Measurements from ENCODE around the gene CHMP6.

Gene CHMP6

DNA sequence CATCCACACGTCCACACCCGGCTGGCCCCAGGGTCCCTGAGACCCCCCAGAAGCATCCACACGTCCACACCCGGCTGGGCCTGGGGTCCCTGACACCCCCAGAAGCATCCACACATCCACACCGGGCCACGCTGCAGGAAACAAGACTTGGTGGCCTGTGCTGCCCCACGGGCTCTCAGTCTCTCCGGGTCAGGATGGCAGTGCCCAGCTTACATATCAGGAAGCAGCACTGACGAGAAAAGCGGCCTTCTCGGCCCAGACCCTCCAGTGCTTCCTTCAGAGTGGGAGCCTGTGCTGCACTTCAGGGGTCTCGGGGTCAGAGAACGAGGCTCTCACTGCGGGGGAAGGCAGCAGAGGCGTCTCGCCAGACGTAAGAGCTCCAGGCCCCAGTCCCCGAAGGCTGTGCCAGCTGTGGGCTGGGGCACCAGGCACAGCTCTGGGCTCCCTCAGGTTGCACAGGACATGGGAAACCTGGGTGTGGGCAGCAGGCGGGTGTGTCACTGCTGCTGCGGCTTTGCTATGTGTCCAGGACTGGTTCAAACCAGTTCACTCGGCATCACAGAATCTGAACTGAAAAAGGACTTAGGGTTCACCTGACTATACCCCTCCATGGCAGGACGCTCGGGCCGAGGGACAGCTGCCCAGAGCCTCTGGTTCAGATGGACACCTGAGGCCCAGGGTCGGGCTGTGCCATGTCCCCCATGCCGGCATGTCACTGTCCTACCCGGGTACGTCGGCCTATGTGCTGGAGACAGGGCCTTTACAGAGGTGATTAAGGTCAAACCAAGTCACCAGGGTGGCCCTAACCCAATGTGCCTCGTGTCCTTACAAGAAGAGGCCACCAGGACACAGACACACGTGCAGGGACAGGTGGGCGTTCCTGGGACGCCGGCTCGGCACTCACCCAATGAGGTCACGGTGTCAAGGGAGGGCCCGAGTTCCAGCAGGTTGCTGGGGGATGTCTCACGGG is 40.2 kb upstream of the CHMP6 start:
- TF ChIP-seq, protein P1, sequence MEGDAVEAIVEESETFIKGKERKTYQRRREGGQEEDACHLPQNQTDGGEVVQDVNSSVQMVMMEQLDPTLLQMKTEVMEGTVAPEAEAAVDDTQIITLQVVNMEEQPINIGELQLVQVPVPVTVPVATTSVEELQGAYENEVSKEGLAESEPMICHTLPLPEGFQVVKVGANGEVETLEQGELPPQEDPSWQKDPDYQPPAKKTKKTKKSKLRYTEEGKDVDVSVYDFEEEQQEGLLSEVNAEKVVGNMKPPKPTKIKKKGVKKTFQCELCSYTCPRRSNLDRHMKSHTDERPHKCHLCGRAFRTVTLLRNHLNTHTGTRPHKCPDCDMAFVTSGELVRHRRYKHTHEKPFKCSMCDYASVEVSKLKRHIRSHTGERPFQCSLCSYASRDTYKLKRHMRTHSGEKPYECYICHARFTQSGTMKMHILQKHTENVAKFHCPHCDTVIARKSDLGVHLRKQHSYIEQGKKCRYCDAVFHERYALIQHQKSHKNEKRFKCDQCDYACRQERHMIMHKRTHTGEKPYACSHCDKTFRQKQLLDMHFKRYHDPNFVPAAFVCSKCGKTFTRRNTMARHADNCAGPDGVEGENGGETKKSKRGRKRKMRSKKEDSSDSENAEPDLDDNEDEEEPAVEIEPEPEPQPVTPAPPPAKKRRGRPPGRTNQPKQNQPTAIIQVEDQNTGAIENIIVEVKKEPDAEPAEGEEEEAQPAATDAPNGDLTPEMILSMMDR (IDR thresholded peaks at IDR 0.05; ENCODE audit: control insufficient read depth, extremely low read depth, insufficient read depth): no peak
- no peak overlapping the region for H3K4me3 ChIP-seq (ENCODE audit: low read depth, low read length)
- DNase-seq (ENCODE audit: low read depth): no peak

DNA sequence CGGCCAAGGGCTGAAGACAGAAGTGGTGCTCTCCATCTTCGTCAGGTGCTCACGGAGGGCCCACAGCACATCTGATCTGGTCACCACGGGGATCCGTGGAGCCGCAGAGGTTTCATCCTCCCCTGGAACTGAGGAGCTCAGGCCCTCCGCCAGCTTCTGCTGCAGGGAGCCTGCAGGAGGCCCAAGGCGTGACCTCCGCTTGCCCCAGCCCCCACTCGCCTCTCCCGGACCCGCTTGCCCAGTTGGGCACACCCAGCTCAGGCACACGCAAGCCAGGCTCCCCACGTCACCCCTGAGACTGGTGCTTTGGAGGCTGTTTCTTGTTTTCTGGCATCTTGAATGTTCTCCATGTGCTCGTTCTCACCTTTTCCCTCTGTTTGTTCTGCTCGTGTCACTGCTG is 39.4 kb upstream of the CHMP6 start:
- DNase-seq (ENCODE audit: low read depth): no peak
- TF ChIP-seq, protein P1 (IDR thresholded peaks at IDR 0.05; ENCODE audit: control insufficient read depth, extremely low read depth, insufficient read depth): no peak
- no peak overlapping the region for H3K4me3 ChIP-seq (ENCODE audit: low read depth, low read length)

DNA sequence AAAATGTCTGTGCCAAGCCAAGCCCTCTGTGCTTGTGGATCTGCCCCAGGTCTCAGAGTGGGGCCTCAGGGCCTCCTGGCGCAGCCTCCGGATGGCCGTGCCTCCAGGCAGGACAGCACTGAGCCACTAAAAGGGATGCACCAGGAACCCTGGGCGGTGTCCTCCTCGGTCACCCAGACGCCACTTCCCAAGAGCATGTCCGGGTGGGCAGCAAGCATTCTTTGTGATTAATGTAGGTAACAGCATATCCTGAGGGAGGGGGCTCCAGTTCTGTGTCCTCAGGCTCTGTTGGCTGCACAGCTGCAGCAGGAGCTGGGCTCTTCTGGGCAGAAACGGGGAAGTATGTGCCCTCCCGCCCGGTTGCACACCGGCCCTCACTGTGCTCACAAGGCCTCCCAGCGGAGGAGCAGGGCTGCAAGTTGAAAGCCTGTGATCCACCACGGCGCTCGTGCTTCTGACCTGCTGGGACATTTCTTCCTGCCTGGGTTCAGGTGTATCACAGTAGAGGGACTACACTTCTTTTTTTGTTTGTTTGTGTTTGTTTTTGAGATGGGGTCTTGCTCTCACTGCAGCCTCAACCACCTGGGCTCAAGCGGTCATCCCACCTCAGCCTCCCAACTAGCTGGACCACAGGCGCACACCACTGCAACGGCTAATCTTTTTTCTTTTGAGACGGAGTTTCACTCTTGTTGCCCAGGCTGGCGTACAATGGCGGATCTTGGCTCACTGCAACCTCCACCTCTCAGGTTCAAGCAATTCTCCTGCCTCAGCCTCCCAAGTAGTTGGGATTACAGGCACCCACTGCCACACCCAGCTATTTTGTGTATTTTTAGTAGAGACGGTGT is 37.9 kb upstream of the CHMP6 start:
- H3K4me3 ChIP-seq (ENCODE audit: low read depth, low read length): no peak overlapping the region
- TF ChIP-seq, protein P1 (IDR thresholded peaks at IDR 0.05; ENCODE audit: control insufficient read depth, extremely low read depth, insufficient read depth): no peak
- DNase-seq (ENCODE audit: low read depth): no peak

DNA sequence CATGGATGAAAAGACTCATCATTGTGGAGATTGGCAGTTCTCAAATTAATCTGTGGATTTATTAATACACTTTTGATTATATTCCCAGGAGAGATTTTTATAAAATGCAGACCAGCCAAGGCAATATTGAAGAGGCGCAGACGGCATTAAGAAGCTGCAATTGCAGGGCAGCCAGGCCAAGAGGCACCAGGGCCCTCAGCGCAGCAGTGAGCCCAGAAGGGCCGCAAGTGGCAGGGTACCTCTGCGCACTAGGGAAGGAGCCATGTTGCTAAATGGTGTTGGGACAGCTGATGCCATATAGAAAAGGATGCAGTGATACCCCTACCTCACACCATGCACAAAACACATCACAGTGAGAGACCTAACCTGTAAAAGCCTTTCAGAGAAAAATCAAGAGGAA is 36.6 kb upstream of the CHMP6 start:
- TF ChIP-seq, protein P1 (IDR thresholded peaks at IDR 0.05; ENCODE audit: control insufficient read depth, extremely low read depth, insufficient read depth): no peak
- no peak for DNase-seq (ENCODE audit: low read depth)
- H3K4me3 ChIP-seq (ENCODE audit: low read depth, low read length): no peak overlapping the region

DNA sequence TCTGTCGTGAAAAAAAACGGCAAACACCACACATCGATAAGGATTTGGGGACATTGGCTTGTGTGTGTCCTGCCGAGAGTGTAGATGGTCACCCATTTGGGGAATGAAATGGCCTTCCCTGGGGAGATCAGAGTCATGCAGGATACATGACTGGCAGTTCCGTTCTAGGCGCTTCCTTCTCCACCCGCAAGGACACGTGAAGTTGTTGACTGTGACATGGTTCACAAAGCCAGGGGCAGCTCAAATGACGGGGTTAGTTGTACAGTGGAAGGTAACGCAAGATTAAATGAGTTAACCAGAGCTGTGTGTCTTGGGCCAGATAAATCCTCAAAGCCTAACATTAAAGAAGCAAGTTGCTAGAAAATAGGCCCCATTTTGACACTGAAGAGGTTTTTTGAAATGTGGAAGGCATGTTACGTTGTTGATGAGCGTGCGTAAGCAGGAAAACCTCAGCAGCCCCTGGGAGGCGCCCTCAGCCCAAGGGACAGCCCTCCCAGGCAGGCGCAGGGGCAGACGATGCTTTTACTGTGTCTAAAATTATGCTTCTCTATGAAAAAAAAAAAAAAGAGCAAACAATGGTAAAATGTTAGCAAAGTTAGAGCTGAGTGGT is 35.9 kb upstream of the CHMP6 start:
- no peak overlapping the region for H3K4me3 ChIP-seq (ENCODE audit: low read depth, low read length)
- TF ChIP-seq, protein P1 (IDR thresholded peaks at IDR 0.05; ENCODE audit: control insufficient read depth, extremely low read depth, insufficient read depth): no peak
- no peak for DNase-seq (ENCODE audit: low read depth)

DNA sequence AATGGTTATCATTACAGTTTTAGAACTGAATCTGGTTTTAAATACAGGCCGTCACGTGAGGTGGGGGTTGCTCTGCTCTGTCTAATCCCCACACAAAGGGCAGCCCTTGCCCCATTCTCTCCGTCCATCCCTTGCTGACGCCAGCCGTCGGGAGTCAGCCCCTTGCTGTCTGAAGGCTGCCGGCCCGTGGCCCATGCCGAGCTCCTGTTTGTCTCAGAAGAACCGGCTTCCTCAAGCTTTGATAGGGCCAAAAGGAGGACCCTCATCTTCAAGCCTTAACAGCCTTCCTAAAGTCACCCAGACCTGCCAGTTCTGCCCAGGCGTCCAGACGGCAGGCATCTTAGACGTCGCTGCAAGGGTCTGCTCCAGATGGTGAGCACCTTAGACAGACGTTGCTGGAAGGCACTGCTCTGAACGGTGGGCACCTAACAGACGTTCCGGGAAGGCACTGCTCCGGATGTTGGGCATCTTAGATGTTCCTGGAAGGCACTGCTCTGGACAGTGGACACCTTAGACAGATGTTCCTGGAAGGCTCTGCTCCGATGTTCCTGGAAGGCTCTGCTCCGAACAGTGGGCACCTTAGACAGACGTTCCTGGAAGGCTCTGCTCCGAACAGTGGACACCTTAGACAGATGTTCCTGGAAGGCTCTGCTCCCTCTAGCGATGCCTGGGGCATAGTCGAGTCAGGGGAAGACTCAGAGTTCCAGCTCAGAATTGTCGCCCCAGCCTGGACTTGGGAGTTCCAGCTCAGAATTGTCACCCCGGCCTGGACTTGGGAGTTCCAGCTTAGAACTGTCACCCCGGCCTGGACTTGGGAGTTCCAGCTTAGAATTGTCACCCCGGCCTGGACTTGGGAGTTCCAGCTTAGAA is 35.1 kb upstream of the CHMP6 start:
- no peak overlapping the region for H3K4me3 ChIP-seq (ENCODE audit: low read depth, low read length)
- no peak for DNase-seq (ENCODE audit: low read depth)
- TF ChIP-seq, protein P1 (IDR thresholded peaks at IDR 0.05; ENCODE audit: control insufficient read depth, extremely low read depth, insufficient read depth): no peak
